Ovary (tissue), 3 donors: ENCODE measurements around the gene SMIM14.
"Not testable (repeated sequence)": the region's sequence is repeated elsewhere in the genome, so short reads cannot be mapped to it uniquely, and the experiment has no call there.

Experiments used
- POLR2A ChIP-seq: fragments of 450-650 bp; IDR thresholded peaks from one replicate; pipeline ENCODE4 v1.6.1; 2017; ENCODE audit warnings: antibody characterized with exemption, mild to moderate bottlenecking, moderate library complexity
- TF ChIP-seq, protein P1 (sequence below), 3 donors: fragments of 450-650 bp in 2 of 3; fragments of 200-600 bp in 1 of 3; IDR thresholded peaks; one replicate each; pipeline versions ENCODE4 v1.5.1 to v1.8.0; 2016 to 2022; ENCODE audit warnings: antibody characterized with exemption in 3 of 3, mild to moderate bottlenecking in 1 of 3
- donor health status: DM: no; HTN: no; CAD: no.

DNA sequence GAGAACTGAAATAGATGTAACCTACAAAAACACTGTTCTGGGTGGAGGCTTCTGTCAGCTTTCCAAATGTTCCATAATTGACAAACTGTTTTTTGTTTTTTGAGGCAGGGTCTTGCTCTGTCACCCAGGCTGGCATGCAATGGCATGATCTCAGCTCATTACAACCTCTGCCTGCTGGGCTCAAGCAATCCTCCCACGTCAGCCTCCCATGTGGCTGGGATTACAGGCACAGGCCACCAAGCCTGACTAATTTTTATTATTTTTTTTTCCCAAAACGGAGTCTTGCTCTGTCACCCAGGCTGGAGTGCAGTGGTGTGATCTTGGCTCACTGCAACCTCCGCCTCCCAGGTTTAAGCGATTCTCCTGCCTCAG lies 136.0 kb downstream of the SMIM14 start:
- TF ChIP-seq, protein P1, sequence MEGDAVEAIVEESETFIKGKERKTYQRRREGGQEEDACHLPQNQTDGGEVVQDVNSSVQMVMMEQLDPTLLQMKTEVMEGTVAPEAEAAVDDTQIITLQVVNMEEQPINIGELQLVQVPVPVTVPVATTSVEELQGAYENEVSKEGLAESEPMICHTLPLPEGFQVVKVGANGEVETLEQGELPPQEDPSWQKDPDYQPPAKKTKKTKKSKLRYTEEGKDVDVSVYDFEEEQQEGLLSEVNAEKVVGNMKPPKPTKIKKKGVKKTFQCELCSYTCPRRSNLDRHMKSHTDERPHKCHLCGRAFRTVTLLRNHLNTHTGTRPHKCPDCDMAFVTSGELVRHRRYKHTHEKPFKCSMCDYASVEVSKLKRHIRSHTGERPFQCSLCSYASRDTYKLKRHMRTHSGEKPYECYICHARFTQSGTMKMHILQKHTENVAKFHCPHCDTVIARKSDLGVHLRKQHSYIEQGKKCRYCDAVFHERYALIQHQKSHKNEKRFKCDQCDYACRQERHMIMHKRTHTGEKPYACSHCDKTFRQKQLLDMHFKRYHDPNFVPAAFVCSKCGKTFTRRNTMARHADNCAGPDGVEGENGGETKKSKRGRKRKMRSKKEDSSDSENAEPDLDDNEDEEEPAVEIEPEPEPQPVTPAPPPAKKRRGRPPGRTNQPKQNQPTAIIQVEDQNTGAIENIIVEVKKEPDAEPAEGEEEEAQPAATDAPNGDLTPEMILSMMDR (IDR thresholded peaks at IDR 0.05) = not testable (repeated sequence)
- TF ChIP-seq POLR2A = not testable (repeated sequence)
